ENCODE data around the gene SERPINA12. TPM values are rescaled to one million over a fixed set of nuclear protein-coding genes. Genes with fewer than 3 reads are reported as not detected.
"Not testable (repeated sequence)": the region's sequence is repeated elsewhere in the genome, so short reads cannot be mapped to it uniquely, and the experiment has no call there.

Gene SERPINA12
- total and polyA plus RNA-seq, 7 experiments from 2014 or later = not detected

DNA sequence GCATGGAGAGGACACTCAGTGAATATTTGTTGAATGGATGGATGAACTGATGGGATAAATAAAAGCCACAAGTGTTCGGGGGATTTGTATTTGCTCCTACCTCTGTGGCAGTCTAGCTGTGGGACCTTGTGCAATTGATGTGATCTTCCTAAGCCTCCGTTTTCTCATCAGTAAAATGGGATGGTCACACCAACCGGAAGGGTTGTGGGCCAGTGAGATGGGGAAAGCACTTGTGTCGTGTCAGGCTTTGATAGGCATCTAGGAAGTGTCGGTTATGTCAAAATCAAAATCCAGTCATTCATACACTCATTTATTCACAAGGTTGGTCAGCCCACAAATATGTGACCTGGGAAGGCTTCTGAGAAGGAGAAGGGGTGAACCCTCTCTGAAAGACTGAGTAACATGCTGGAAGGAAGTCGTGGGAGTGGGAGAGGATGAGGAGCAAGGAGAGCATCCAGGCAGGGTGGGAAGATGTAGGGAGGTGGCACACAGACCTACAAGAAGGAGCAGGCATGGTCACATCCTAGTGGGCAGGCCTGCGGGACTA, 25.5 kb downstream of the SERPINA12 start:
- H3K27me3 Mint-ChIP-seq = peaks cover 2 to 38% (median 33%) of the 10 kb centered on the region in 5 donors
- no peak overlapping the region for H3K27ac Mint-ChIP-seq
- H3K4me3 Mint-ChIP-seq = no peak overlapping the region

DNA sequence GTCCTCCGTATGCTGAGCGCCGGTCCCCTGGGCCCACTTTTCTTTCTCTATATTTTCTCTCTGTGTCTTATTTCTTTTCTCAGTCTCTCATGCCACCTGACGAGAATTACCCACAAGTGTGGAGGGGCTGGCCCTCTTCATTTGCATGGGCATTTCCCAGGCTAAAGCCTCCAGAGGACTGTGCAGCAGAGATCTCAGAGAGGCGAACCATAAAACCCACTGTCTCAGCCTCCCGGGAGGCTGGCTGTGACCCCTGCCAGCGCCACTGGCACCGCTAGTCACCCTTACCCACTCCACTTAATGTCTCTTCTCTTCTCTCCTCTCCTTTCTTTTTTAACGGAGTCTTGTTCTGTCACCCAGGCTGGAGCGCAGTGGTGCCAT, 26.2 kb downstream of the SERPINA12 start:
- Mint-ChIP-seq H3K27ac (no peak overlapping the region), H3K9me3 (peaks cover 0 to 24% (median 10%) of the 10 kb centered on the region in 11 donors), H3K4me1 (peaks cover 0 to 3% (median 0%) of the 10 kb centered on the region in 7 donors), H3K27me3 (peaks cover 2 to 34% (median 25%) of the 10 kb centered on the region in 5 donors), H3K4me3 (no peak overlapping the region), H3K36me3 (peaks cover 0 to 5% (median 0%) of the 10 kb centered on the region in 5 donors)
- peaks cover 0 to 9% (median 0%) of the 10 kb centered on the region in 3 experiments for H3K9me3 ChIP-seq (ENCODE audit: control insufficient read depth in 2 of 3, low read length in 3 of 3)
- peaks cover 0 to 3% of the 10 kb centered on the region in 2 donors for H3K27me3 ChIP-seq (ENCODE audit: control insufficient read depth in 2 of 2, insufficient read depth in 2 of 2, low read length in 2 of 2)
- H3K27ac ChIP-seq (ENCODE audit: low read depth, low read length) = no peak overlapping the region
- no peaks in the 10 kb centered on the region for H3K4me1 ChIP-seq (ENCODE audit: control insufficient read depth in 2 of 2, insufficient read depth in 2 of 2, low read length in 2 of 2)
- DNase-seq (no peak), ATAC-seq (no peak)
- CTCF ChIA-PET = no interaction called here
- no peaks in the 10 kb centered on the region for H3K36me3 ChIP-seq (ENCODE audit: control insufficient read depth in 2 of 3, insufficient read depth in 3 of 3, low read length in 3 of 3)
- POLR2A ChIA-PET = no interaction called here
- H3K4me3 ChIP-seq (ENCODE audit: low read length) = no peak overlapping the region
- intact Hi-C loops (cut with micrococcal nuclease) = no loop called here

More for the DNA sequence above, 25.5 kb downstream of the SERPINA12 start:
- H3K9me3 Mint-ChIP-seq = peaks cover 0 to 16% (median 5%) of the 10 kb centered on the region in 11 donors
- ATAC-seq (no peak), DNase-seq (no peak)
- no peak overlapping the region for H3K27ac ChIP-seq (ENCODE audit: low read depth, low read length)
- no peaks in the 10 kb centered on the region for H3K4me1 ChIP-seq (ENCODE audit: control insufficient read depth in 2 of 2, insufficient read depth in 2 of 2, low read length in 2 of 2)
- H3K9me3 ChIP-seq (ENCODE audit: control insufficient read depth in 2 of 3, low read length in 3 of 3) = peaks cover 0 to 6% (median 0%) of the 10 kb centered on the region in 3 experiments
- H3K36me3 Mint-ChIP-seq = peaks cover 0 to 2% (median 0%) of the 10 kb centered on the region in 5 donors
- H3K4me1 Mint-ChIP-seq = peaks cover 0 to 3% (median 0%) of the 10 kb centered on the region in 7 donors
- ChIA-PET CTCF (interaction anchor here (1.9 kb wide), 1 partner anchor 9 kb away, joined by 4 read pairs; no protein-coding TSS in a partner anchor), POLR2A (no interaction called here)
- H3K4me3 ChIP-seq (ENCODE audit: low read length) = no peak overlapping the region
- intact Hi-C loops (cut with micrococcal nuclease) = no loop called here
- H3K27me3 ChIP-seq (ENCODE audit: control insufficient read depth in 2 of 2, insufficient read depth in 2 of 2, low read length in 2 of 2) = peaks cover 0 to 3% of the 10 kb centered on the region in 2 donors
- H3K36me3 ChIP-seq (ENCODE audit: control insufficient read depth in 2 of 3, insufficient read depth in 3 of 3, low read length in 3 of 3) = no peaks in the 10 kb centered on the region

DNA sequence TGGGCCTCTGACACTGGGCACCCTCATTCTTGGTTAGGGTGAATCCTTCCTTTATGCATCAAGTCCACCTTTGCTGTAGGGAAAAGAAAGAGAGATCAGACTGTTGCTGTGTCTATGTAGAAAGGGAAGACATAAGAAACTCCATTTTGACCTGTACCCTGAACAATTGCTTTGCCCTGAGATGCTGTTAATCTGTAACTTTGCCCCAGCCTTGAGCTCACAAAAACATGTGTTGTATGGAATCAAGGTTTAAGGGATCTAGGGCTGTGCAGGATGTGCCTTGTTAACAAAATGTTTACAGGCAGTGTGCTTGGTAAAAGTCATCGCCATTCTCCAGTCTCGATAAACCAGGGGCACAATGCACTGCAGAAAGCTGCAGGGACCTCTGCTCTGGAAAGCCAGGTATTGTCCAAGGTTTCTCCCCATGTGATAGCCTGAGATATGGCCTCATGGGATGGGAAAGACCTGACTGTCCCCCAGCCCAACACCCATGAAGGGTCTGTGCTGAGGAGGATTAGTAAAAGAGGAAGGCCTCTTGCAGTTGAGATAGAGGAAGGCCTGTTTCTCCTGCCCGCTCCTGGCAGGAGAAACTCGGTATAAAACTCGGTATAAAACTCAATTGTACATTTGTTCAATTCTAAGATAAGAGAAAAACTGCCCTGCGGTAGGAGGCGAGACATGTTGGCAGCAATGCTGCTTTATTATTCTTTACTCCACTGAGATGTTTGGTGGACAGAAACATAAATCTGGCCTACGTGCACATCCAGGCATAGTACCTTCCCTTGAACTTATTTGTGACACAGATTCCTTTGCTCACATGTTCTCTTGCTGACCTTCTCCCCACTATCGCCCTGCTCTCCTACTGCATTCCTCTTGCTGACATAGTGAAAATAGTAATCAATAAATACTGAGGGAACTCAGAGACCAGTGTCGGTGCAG, 26.9 kb downstream of the SERPINA12 start:
- H3K36me3 Mint-ChIP-seq; ATAC-seq; H3K36me3 ChIP-seq (ENCODE audit: control insufficient read depth in 2 of 3, insufficient read depth in 3 of 3, low read length in 3 of 3); H3K4me1 ChIP-seq (ENCODE audit: control insufficient read depth in 2 of 2, insufficient read depth in 2 of 2, low read length in 2 of 2); POLR2A ChIA-PET; H3K27ac Mint-ChIP-seq; H3K4me3 Mint-ChIP-seq; H3K4me1 Mint-ChIP-seq; DNase-seq; H3K27me3 ChIP-seq (ENCODE audit: control insufficient read depth in 2 of 2, insufficient read depth in 2 of 2, low read length in 2 of 2); H3K9me3 ChIP-seq (ENCODE audit: control insufficient read depth in 2 of 3, low read length in 3 of 3); H3K4me3 ChIP-seq (ENCODE audit: low read length); CTCF ChIA-PET; intact Hi-C loops (cut with micrococcal nuclease); H3K27ac ChIP-seq (ENCODE audit: low read depth, low read length): not testable (repeated sequence)
- H3K27me3 Mint-ChIP-seq = peaks cover 2 to 33% (median 22%) of the 10 kb centered on the region in 5 donors
- peaks cover 0 to 30% (median 13%) of the 10 kb centered on the region in 11 donors for H3K9me3 Mint-ChIP-seq

DNA sequence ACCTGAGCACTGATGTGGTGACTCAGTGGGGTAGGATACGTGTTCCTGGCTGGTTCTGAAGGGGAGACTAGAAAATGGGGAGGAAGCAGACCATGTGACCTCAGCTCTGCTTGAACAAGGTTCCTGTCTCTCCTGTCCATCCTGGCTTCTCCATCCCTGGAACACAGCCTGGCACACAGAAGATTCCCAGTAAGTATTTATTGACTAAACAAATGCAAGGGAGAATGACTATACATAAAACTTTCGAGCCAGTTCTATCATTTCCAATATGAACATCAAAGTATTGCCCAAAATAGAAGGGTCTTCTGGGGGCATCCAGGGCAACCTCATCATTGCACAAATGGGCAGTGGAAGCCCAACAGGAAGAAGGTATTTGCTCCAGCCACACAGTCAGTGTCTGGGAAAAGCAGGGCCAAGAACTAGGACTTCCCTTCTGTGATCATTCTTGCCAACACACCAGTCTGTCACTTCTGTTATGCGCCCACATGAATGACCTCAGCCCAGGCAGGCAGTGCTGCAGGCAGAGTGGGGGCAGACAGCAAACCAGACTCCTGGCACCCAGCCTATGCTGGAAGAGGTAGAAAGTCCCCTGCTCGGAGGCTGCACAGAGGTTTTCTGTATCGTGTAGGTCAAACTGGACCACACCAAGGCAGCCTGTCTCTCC, 27.7 kb downstream of the SERPINA12 start:
- Mint-ChIP-seq H3K27ac (no peak overlapping the region), H3K4me1 (peaks cover 0 to 3% (median 0%) of the 10 kb centered on the region in 7 donors), H3K4me3 (no peak overlapping the region), H3K9me3 (peaks cover 0 to 33% (median 17%) of the 10 kb centered on the region in 11 donors), H3K36me3 (peaks cover 0 to 9% (median 0%) of the 10 kb centered on the region in 5 donors), H3K27me3 (peaks cover 2 to 29% (median 19%) of the 10 kb centered on the region in 5 donors)
- peaks cover 0 to 9% (median 0%) of the 10 kb centered on the region in 3 experiments for H3K9me3 ChIP-seq (ENCODE audit: control insufficient read depth in 2 of 3, low read length in 3 of 3)
- H3K36me3 ChIP-seq (ENCODE audit: control insufficient read depth in 2 of 3, insufficient read depth in 3 of 3, low read length in 3 of 3) = no peaks in the 10 kb centered on the region
- H3K27me3 ChIP-seq (ENCODE audit: control insufficient read depth in 2 of 2, insufficient read depth in 2 of 2, low read length in 2 of 2) = peaks cover 0 to 3% of the 10 kb centered on the region in 2 donors
- no peak overlapping the region for H3K4me3 ChIP-seq (ENCODE audit: low read length)
- ChIA-PET CTCF (no interaction called here), POLR2A (no interaction called here)
- DNase-seq (no peak), ATAC-seq (no peak)
- no peak overlapping the region for H3K27ac ChIP-seq (ENCODE audit: low read depth, low read length)
- no peaks in the 10 kb centered on the region for H3K4me1 ChIP-seq (ENCODE audit: control insufficient read depth in 2 of 2, insufficient read depth in 2 of 2, low read length in 2 of 2)
- intact Hi-C loops (cut with micrococcal nuclease) = no loop called here

DNA sequence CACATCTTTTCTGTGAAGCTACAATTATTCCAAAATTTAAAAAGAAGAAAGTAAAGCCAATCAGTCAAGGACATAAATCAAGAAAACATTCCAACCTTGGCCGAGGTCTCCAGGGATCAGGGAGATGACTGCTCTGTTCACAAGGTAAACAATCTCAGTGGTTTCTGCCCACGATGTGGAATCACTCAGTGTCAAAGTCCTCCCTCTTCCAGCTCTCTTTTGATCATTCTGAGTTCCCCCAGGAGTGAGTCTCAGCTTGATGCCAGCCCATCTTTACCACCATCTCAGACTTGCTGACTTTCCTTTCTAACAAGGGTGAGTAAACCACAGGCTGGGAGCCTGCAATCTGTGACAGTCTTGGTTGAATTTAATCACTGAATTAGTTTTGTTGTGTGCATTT, 28.5 kb downstream of the SERPINA12 start:
- POLR2A ChIA-PET = no interaction called here
- DNase-seq = no peak

DNA sequence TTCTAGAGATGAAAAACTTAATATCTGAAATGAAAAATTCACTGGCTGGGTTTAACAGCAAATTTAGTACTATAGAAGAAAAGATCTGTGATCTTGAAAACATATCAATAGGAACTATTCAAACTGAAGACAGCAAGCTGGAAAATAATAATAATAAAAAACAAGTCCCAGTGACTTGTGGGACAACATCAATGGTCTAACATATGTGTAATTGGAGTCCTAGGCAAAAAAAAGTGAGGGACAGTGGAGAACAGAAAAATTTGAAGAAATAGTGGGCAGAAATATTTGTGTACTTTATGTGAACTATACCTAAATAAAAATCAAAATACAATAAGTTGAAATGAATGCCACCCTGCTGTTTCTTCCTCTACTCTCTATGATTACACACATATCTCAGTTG, 30.8 kb downstream of the SERPINA12 start:
- ChIA-PET CTCF (no interaction called here), POLR2A (no interaction called here)
- H3K4me1 ChIP-seq (ENCODE audit: control insufficient read depth in 2 of 2, insufficient read depth in 2 of 2, low read length in 2 of 2) = no peaks in the 10 kb centered on the region
- no peak overlapping the region for H3K4me3 ChIP-seq (ENCODE audit: low read length)
- Mint-ChIP-seq H3K27ac (no peak overlapping the region), H3K27me3 (peaks cover 2 to 9% (median 3%) of the 10 kb centered on the region in 5 donors), H3K9me3 (peaks cover 0 to 33% (median 17%) of the 10 kb centered on the region in 11 donors), H3K4me3 (no peak overlapping the region), H3K36me3 (peaks cover 0 to 9% (median 0%) of the 10 kb centered on the region in 5 donors), H3K4me1 (no peaks in the 10 kb centered on the region)
- H3K27me3 ChIP-seq (ENCODE audit: control insufficient read depth in 2 of 2, insufficient read depth in 2 of 2, low read length in 2 of 2) = no peaks in the 10 kb centered on the region
- H3K27ac ChIP-seq (ENCODE audit: low read depth, low read length) = no peak overlapping the region
- peaks cover 0 to 9% (median 0%) of the 10 kb centered on the region in 3 experiments for H3K9me3 ChIP-seq (ENCODE audit: control insufficient read depth in 2 of 3, low read length in 3 of 3)
- intact Hi-C loops (cut with micrococcal nuclease) = no loop called here
- no peak for DNase-seq
- H3K36me3 ChIP-seq (ENCODE audit: control insufficient read depth in 2 of 3, insufficient read depth in 3 of 3, low read length in 3 of 3) = no peaks in the 10 kb centered on the region
- no peak for ATAC-seq

More for the DNA sequence above, 28.5 kb downstream of the SERPINA12 start:
- no peak overlapping the region for H3K27ac ChIP-seq (ENCODE audit: low read depth, low read length)
- peaks cover 0 to 9% (median 0%) of the 10 kb centered on the region in 3 experiments for H3K9me3 ChIP-seq (ENCODE audit: control insufficient read depth in 2 of 3, low read length in 3 of 3)
- H3K4me1 Mint-ChIP-seq = no peaks in the 10 kb centered on the region
- no peak for ATAC-seq
- H3K27me3 Mint-ChIP-seq = peaks cover 2 to 22% (median 15%) of the 10 kb centered on the region in 5 donors
- H3K36me3 Mint-ChIP-seq = peaks cover 0 to 9% (median 0%) of the 10 kb centered on the region in 5 donors
- no peak overlapping the region for H3K4me3 ChIP-seq (ENCODE audit: low read length)
- CTCF ChIA-PET = no interaction called here
- no peaks in the 10 kb centered on the region for H3K27me3 ChIP-seq (ENCODE audit: control insufficient read depth in 2 of 2, insufficient read depth in 2 of 2, low read length in 2 of 2)
- H3K9me3 Mint-ChIP-seq = peaks cover 0 to 33% (median 17%) of the 10 kb centered on the region in 11 donors
- no peak overlapping the region for H3K4me3 Mint-ChIP-seq
- H3K4me1 ChIP-seq (ENCODE audit: control insufficient read depth in 2 of 2, insufficient read depth in 2 of 2, low read length in 2 of 2) = no peaks in the 10 kb centered on the region
- intact Hi-C loops (cut with micrococcal nuclease) = no loop called here
- H3K36me3 ChIP-seq (ENCODE audit: control insufficient read depth in 2 of 3, insufficient read depth in 3 of 3, low read length in 3 of 3) = no peaks in the 10 kb centered on the region
- no peak overlapping the region for H3K27ac Mint-ChIP-seq
